HCT116 (cell line): Measurements from ENCODE around the gene AFDN. TPM values are rescaled to one million over a fixed set of nuclear protein-coding genes. Genes with fewer than 3 reads are reported as not detected.

Experiments
- ATAC-seq: fragments of 200-7000 bp; cut with Tn5 transposase; 2 replicates; pipeline ENCODE4 v1.9.1; 2020; ENCODE audit warnings: mild to moderate bottlenecking, moderate library complexity
- BruUV-seq: library from RNA; stranded (reverse); fragments of 400-500 nt; replicated peaks from 2 replicates; lab custom pipeline; 2021; lab: Mats Ljungman, UMichigan
- CTCF ChIA-PET: fragments of 300-600 bp; sonication (Branson Sonifier 250); formaldehyde crosslinking; loops from one replicate; lab custom pipeline; 2021; ENCODE audit warnings: antibody characterized with exemption; lab: Charles Lee
- POLR2A ChIA-PET: fragments of 300-600, 350-600 bp; sonication (Branson Sonifier 250); formaldehyde crosslinking; loops from one replicate; lab custom pipeline; 2021; ENCODE audit warnings: antibody characterized with exemption; lab: Charles Lee
- RAD21 ChIA-PET, 2 experiments: fragments of 300-600 bp; sonication (Branson Sonifier 250); formaldehyde crosslinking; loops; one replicate each; lab custom pipeline; 2023; ENCODE audit warnings: low total read pairs in 2 of 2; ENCODE audit not compliant: uncharacterized antibody in 2 of 2, unreplicated experiment in 2 of 2, low non-redundant PET in 1 of 2; lab: Charles Lee
- DNase-seq: peaks from one replicate; pipeline ENCODE4 v3.0.0-alpha.2; 2010; ENCODE audit warnings: low read depth, low spot score
- H2AFZ ChIP-seq: fragments of 200-600 bp; shearing (Covaris generic), sonication (generic); 2 replicates; pipeline ENCODE4 v1.6.1; 2017; ENCODE audit warnings: low read depth, mixed run types, mixed read lengths, antibody characterized with exemption, low read length; ENCODE audit not compliant: poor library complexity, severe bottlenecking
- H3K27ac ChIP-seq: 2 replicates; pipeline ENCODE4 v1.5.1; 2012; ENCODE audit warnings: low read depth, low read length
- H3K27me3 ChIP-seq: fragments of 200-600 bp; sonication (generic); 2 replicates; pipeline ENCODE4 v1.6.1; 2016; ENCODE audit warnings: mixed run types, low read length, mixed read lengths; ENCODE audit not compliant: insufficient read depth
- H3K36me3 ChIP-seq, 2 experiments: fragments of 200-500 bp in 1 of 2; fragments of 200-600 bp in 1 of 2; sonication (Bioruptor generic) in 1 of 2; sonication (generic) in 1 of 2; 2 replicates each; pipeline versions ENCODE4 v1.5.1 to v1.6.1; 2014 to 2016; ENCODE audit warnings: low read length in 2 of 2, inconsistent platforms in 1 of 2, mixed read lengths in 1 of 2, mixed run types in 1 of 2; ENCODE audit not compliant: insufficient read depth in 2 of 2, control insufficient read depth in 1 of 2
- H3K4me1 ChIP-seq, 2 experiments: fragments of 200-600 bp in 1 of 2; sonication (generic) in 1 of 2; 2 replicates each; pipeline versions ENCODE4 v1.5.1 to v1.6.1; 2012 to 2017; ENCODE audit warnings: low read length in 2 of 2, inconsistent platforms in 1 of 2, mild to moderate bottlenecking in 1 of 2, mixed read lengths in 1 of 2, mixed run types in 1 of 2, moderate library complexity in 1 of 2; ENCODE audit not compliant: insufficient read depth in 2 of 2, control insufficient read depth in 1 of 2
- H3K4me2 ChIP-seq: fragments of 200-600 bp; sonication (generic); 2 replicates; pipeline ENCODE4 v1.6.1; 2017; ENCODE audit warnings: mixed run types, low read length, mixed read lengths
- H3K4me3 ChIP-seq, 2 experiments: fragments of 200-600 bp in 1 of 2; sonication (generic) in 1 of 2; replicated peaks in 1 of 2; 2 replicates each; pipeline ENCODE4 v1.5.1; 2011 to 2016; ENCODE audit warnings: low read length in 2 of 2, control low read depth in 1 of 2, low read depth in 1 of 2, mild to moderate bottlenecking in 1 of 2, mixed read lengths in 1 of 2, mixed run types in 1 of 2
- H3K79me2 ChIP-seq: fragments of 200-600 bp; sonication (generic); 2 replicates; pipeline ENCODE4 v1.6.1; 2017; ENCODE audit warnings: mild to moderate bottlenecking, mixed run types, low read length, moderate library complexity, mixed read lengths; ENCODE audit not compliant: insufficient read depth
- H3K9ac ChIP-seq: fragments of 200-600 bp; sonication (generic); 2 replicates; pipeline ENCODE4 v1.6.1; 2016; ENCODE audit warnings: low read length, mixed read lengths
- H3K9me2 ChIP-seq: fragments of 200-600 bp; sonication (generic), shearing (Covaris generic); 2 replicates; pipeline ENCODE4 v1.6.1; 2017; ENCODE audit warnings: mixed run types, mild to moderate bottlenecking, moderate library complexity; ENCODE audit not compliant: insufficient read depth
- H3K9me3 ChIP-seq, 2 experiments: fragments of 200-500 bp in 1 of 2; fragments of 200-600 bp in 1 of 2; sonication (Bioruptor generic) in 1 of 2; sonication (generic) in 1 of 2; 2 replicates each; pipeline ENCODE4 v1.6.1; 2014 to 2017; ENCODE audit warnings: low read length in 2 of 2, mixed read lengths in 2 of 2, inconsistent platforms in 1 of 2, low read depth in 1 of 2, mild to moderate bottlenecking in 1 of 2, mixed run types in 1 of 2, moderate library complexity in 1 of 2; ENCODE audit not compliant: control insufficient read depth in 1 of 2, insufficient read depth in 1 of 2
- H4K20me1 ChIP-seq: fragments of 200-600 bp; sonication (generic), shearing (Covaris generic); 2 replicates; pipeline ENCODE4 v1.6.1; 2017; ENCODE audit warnings: mixed run types, mild to moderate bottlenecking, moderate library complexity; ENCODE audit not compliant: insufficient read depth
- CBX3 ChIP-seq: IDR thresholded peaks from 2 replicates; pipeline ENCODE4 v1.6.1; 2012; ENCODE audit warnings: low read depth
- CEBPB ChIP-seq: IDR thresholded peaks from 2 replicates; pipeline ENCODE4 v1.6.1; 2012; ENCODE audit warnings: low read depth
- CTCF ChIP-seq, 3 experiments: fragments of 200-600 bp in 1 of 3; sonication (generic) in 1 of 3; IDR thresholded peaks in 2 of 3; conservative IDR thresholded peaks in 1 of 3; 2 replicates each; pipeline ENCODE4 v1.5.1; 2012 to 2017; ENCODE audit warnings: low read depth in 2 of 3, low read length in 2 of 3, antibody characterized with exemption in 1 of 3, borderline replicate concordance in 1 of 3, control low read depth in 1 of 3, mild to moderate bottlenecking in 1 of 3, mixed read lengths in 1 of 3, mixed run types in 1 of 3, moderate library complexity in 1 of 3; ENCODE audit not compliant: insufficient read depth in 1 of 3
- EGR1 ChIP-seq: IDR thresholded peaks from 2 replicates; pipeline ENCODE4 v1.6.1; 2012; ENCODE audit warnings: low read depth
- ELF1 ChIP-seq: IDR thresholded peaks from 2 replicates; pipeline ENCODE4 v1.6.1; 2012; ENCODE audit warnings: low read depth, borderline replicate concordance
- EZH2 ChIP-seq: fragments of 200-600 bp; sonication (generic); IDR thresholded peaks from 2 replicates; pipeline ENCODE4 v1.6.1; 2017; ENCODE audit warnings: antibody characterized with exemption, mixed run types
- EZH2phosphoT487 ChIP-seq: fragments of 200-600 bp; IDR thresholded peaks from 2 replicates; pipeline ENCODE4 v1.6.1; 2018; ENCODE audit warnings: antibody characterized with exemption, borderline replicate concordance
- FOSL1 ChIP-seq: IDR thresholded peaks from 2 replicates; pipeline ENCODE4 v1.6.1; 2012; ENCODE audit warnings: low read depth
- POLR2A ChIP-seq: IDR thresholded peaks from 2 replicates; pipeline ENCODE4 v1.7.0; 2011; ENCODE audit warnings: borderline replicate concordance; ENCODE audit not compliant: insufficient read depth, insufficient read length; ENCODE audit errors: extremely low read depth
- POLR2AphosphoS5 ChIP-seq: IDR thresholded peaks from 2 replicates; pipeline ENCODE4 v1.6.1; 2011; ENCODE audit warnings: mild to moderate bottlenecking, low read depth, low read length, moderate library complexity
- RAD21 ChIP-seq: IDR thresholded peaks from 2 replicates; pipeline ENCODE4 v1.6.1; 2012; ENCODE audit warnings: low read depth, mild to moderate bottlenecking
- SIN3A ChIP-seq: IDR thresholded peaks from 2 replicates; pipeline ENCODE4 v1.6.1; 2012; ENCODE audit warnings: low read depth
- YY1 ChIP-seq: IDR thresholded peaks from 2 replicates; pipeline ENCODE4 v1.6.1; 2011; ENCODE audit warnings: low read length, low read depth, moderate library complexity, mild to moderate bottlenecking; ENCODE audit not compliant: insufficient replicate concordance; ENCODE audit errors: extremely low read depth
- ZFX ChIP-seq: fragments of 450-650 bp; IDR thresholded peaks from 2 replicates; pipeline ENCODE4 v1.6.1; 2017
- intact Hi-C: fragments of 100-400 bp; cut with micrococcal nuclease; formaldehyde crosslinking; loops from 2 replicates; pipeline ENCODE4 v1.10.0; 2022
- total RNA-seq: library from RNA; stranded (reverse); gene quantifications from one replicate; pipeline ENCODE4 v1.2.1, GENCODE V29; 2021; ENCODE audit not compliant: unreplicated experiment
- TF ChIP-seq, protein P1 (sequence below): IDR thresholded peaks from 2 replicates; pipeline ENCODE4 v1.6.1; 2012; ENCODE audit warnings: low read depth

AFDN gene
- total RNA-seq, 1 experiment from 2014 or later, result 59.4 TPM

GRCh38 chr6:167972193-167972592 lies 145.5 kb downstream of the AFDN start:
- no peak overlapping the region for H3K9ac ChIP-seq
- H3K4me2 ChIP-seq, result no peak overlapping the region
- POLR2A ChIA-PET, result no interaction called here
- H2AFZ ChIP-seq, result no peak overlapping the region
- H4K20me1 ChIP-seq, result no peaks in the 10 kb centered on the region
- no peaks in the 10 kb centered on the region for H3K79me2 ChIP-seq
- no peaks in the 10 kb centered on the region for H3K4me1 ChIP-seq
- no peaks in the 10 kb centered on the region for H3K27me3 ChIP-seq
- no peaks in the 10 kb centered on the region for H3K9me2 ChIP-seq
- ATAC-seq (no peak), DNase-seq (no peak)
- intact Hi-C loops, result no loop called here
- CTCF ChIA-PET, result no interaction called here
- H3K27ac ChIP-seq, result no peak overlapping the region
- BruUV-seq, result no TSS peak
- RAD21 ChIA-PET, result no interaction called here
- H3K4me3 ChIP-seq, result no peak overlapping the region
- no peaks in the 10 kb centered on the region for H3K9me3 ChIP-seq
- H3K36me3 ChIP-seq, result peaks cover 0 to 10% of the 10 kb centered on the region in 2 experiments; a peak in 2 of 4 replicates
- no peak for TF ChIP-seq ELF1
- TF ChIP-seq EZH2phosphoT487, result no peak
- TF ChIP-seq FOSL1, result no peak
- TF ChIP-seq RAD21, result no peak
- no peak for TF ChIP-seq SIN3A
- no peak for TF ChIP-seq EGR1
- no peak for TF ChIP-seq CEBPB
- TF ChIP-seq CTCF (IDR thresholded peaks at IDR 0.05 in 2 of 3, conservative IDR thresholded peaks at IDR 0.05 in 1 of 3; ENCODE audit: borderline replicate concordance in 1 of 3, insufficient read depth in 1 of 3, low read depth in 2 of 3, low read length in 2 of 3), result no peak
- no peak for TF ChIP-seq ZFX
- TF ChIP-seq, protein P1, sequence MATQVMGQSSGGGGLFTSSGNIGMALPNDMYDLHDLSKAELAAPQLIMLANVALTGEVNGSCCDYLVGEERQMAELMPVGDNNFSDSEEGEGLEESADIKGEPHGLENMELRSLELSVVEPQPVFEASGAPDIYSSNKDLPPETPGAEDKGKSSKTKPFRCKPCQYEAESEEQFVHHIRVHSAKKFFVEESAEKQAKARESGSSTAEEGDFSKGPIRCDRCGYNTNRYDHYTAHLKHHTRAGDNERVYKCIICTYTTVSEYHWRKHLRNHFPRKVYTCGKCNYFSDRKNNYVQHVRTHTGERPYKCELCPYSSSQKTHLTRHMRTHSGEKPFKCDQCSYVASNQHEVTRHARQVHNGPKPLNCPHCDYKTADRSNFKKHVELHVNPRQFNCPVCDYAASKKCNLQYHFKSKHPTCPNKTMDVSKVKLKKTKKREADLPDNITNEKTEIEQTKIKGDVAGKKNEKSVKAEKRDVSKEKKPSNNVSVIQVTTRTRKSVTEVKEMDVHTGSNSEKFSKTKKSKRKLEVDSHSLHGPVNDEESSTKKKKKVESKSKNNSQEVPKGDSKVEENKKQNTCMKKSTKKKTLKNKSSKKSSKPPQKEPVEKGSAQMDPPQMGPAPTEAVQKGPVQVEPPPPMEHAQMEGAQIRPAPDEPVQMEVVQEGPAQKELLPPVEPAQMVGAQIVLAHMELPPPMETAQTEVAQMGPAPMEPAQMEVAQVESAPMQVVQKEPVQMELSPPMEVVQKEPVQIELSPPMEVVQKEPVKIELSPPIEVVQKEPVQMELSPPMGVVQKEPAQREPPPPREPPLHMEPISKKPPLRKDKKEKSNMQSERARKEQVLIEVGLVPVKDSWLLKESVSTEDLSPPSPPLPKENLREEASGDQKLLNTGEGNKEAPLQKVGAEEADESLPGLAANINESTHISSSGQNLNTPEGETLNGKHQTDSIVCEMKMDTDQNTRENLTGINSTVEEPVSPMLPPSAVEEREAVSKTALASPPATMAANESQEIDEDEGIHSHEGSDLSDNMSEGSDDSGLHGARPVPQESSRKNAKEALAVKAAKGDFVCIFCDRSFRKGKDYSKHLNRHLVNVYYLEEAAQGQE, result no peak
- no peak for TF ChIP-seq CBX3
- no peak for TF ChIP-seq YY1
- TF ChIP-seq POLR2A, result no peak
- no peak for TF ChIP-seq POLR2AphosphoS5
- no peak for TF ChIP-seq EZH2
- TF ChIP-seq, all 23 proteins: peak for 0
